ENCODE data around the gene TAS2R1. TPM values are rescaled to one million over a fixed set of nuclear protein-coding genes. Genes with fewer than 3 reads are reported as not detected.
"Not testable (repeated sequence)": the region's sequence is repeated elsewhere in the genome, so short reads cannot be mapped to it uniquely, and the experiment has no call there.

TAS2R1 gene
- polyA plus RNA-seq, 3 donors: not detected

DNA sequence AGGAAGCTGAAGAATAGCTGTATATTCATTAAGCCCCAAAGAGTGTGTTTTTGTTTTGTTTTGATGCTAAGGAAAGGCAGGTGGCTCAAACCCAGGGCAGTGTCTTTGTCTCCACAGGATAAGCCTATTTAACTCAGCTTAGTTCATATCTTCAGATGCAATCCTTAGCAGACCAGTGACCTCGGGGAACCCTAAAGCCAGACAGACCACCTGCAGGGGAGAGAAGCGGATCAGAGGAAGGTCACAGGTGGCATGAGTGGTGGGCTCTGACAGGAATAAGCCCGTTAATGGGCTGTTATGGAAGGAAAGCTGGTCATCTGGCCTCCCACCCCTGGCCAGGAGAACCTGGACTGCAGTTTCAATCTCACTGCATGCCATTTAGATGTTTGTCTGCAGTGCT, 30.8 kb downstream of the TAS2R1 start:
- no peak overlapping the region for H3K4me2 ChIP-seq (replicated peaks; ENCODE audit: extremely low read depth, low read length, poor library complexity, severe bottlenecking)
- no peak overlapping the region for H3K27ac ChIP-seq (ENCODE audit: low read depth in 1 of 2, low read length in 2 of 2)
- TF ChIP-seq, protein P1, sequence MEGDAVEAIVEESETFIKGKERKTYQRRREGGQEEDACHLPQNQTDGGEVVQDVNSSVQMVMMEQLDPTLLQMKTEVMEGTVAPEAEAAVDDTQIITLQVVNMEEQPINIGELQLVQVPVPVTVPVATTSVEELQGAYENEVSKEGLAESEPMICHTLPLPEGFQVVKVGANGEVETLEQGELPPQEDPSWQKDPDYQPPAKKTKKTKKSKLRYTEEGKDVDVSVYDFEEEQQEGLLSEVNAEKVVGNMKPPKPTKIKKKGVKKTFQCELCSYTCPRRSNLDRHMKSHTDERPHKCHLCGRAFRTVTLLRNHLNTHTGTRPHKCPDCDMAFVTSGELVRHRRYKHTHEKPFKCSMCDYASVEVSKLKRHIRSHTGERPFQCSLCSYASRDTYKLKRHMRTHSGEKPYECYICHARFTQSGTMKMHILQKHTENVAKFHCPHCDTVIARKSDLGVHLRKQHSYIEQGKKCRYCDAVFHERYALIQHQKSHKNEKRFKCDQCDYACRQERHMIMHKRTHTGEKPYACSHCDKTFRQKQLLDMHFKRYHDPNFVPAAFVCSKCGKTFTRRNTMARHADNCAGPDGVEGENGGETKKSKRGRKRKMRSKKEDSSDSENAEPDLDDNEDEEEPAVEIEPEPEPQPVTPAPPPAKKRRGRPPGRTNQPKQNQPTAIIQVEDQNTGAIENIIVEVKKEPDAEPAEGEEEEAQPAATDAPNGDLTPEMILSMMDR (IDR thresholded peaks at IDR 0.05): no peak
- H3K27me3 Mint-ChIP-seq (ENCODE audit: low read depth in 3 of 3): peaks cover 0 to 4% (median 4%) of the 10 kb centered on the region in 3 donors
- H3K36me3 Mint-ChIP-seq: no peaks in the 10 kb centered on the region
- H3K27ac Mint-ChIP-seq: peak overlapping the region in 1 of 7 donors; percentile 64
- H3K9me3 ChIP-seq (replicated peaks in 1 of 2; ENCODE audit: control insufficient read depth in 1 of 2, insufficient read depth in 1 of 2, low read length in 2 of 2): peaks cover 0 to 3% of the 10 kb centered on the region in 2 donors
- no peaks in the 10 kb centered on the region for H3K79me2 ChIP-seq (ENCODE audit: insufficient read depth, low read length)
- H3K9me3 Mint-ChIP-seq: peaks cover 0 to 9% (median 2%) of the 10 kb centered on the region in 7 donors
- H3K4me3 ChIP-seq (replicated peaks in 1 of 3; ENCODE audit: low read depth in 2 of 3, low read length in 3 of 3): no peak overlapping the region
- no peaks in the 10 kb centered on the region for H4K20me1 ChIP-seq (ENCODE audit: insufficient read depth, low read length)
- H3K4me1 ChIP-seq (ENCODE audit: control insufficient read depth in 1 of 2, insufficient read depth in 2 of 2, low read length in 2 of 2): no peaks in the 10 kb centered on the region
- H3K4me1 Mint-ChIP-seq: no peaks in the 10 kb centered on the region
- no peaks in the 10 kb centered on the region for H3K36me3 ChIP-seq (replicated peaks in 1 of 2; ENCODE audit: control insufficient read depth in 1 of 2, insufficient read depth in 2 of 2, low read length in 2 of 2)
- no peaks in the 10 kb centered on the region for H3K27me3 ChIP-seq (ENCODE audit: control insufficient read depth in 2 of 2, insufficient read depth in 2 of 2, low read length in 2 of 2)
- H3K9ac ChIP-seq (ENCODE audit: insufficient read depth, low read length, poor library complexity, severe bottlenecking): no peak overlapping the region
- no peak overlapping the region for H2AFZ ChIP-seq (ENCODE audit: insufficient read depth, low read depth, low read length, poor library complexity, severe bottlenecking)
- DNase-seq: no peak
- 57% methylated on average over 3 of the region's 3 CpGs for WGBS (ENCODE audit: insufficient coverage)
- no peak overlapping the region for H3K4me3 Mint-ChIP-seq
- intact Hi-C loops (cut with micrococcal nuclease): no loop called here

- H3K4me3 ChIP-seq (replicated peaks in 1 of 3; ENCODE audit: low read depth in 2 of 3, low read length in 3 of 3); H3K27me3 ChIP-seq (ENCODE audit: control insufficient read depth in 2 of 2, insufficient read depth in 2 of 2, low read length in 2 of 2); DNase-seq; H3K36me3 Mint-ChIP-seq; H3K4me3 Mint-ChIP-seq; H3K9me3 ChIP-seq (replicated peaks in 1 of 2; ENCODE audit: control insufficient read depth in 1 of 2, insufficient read depth in 1 of 2, low read length in 2 of 2); H3K27ac Mint-ChIP-seq; H3K4me2 ChIP-seq (replicated peaks; ENCODE audit: extremely low read depth, low read length, poor library complexity, severe bottlenecking); H3K79me2 ChIP-seq (ENCODE audit: insufficient read depth, low read length); H3K9ac ChIP-seq (ENCODE audit: insufficient read depth, low read length, poor library complexity, severe bottlenecking); H2AFZ ChIP-seq (ENCODE audit: insufficient read depth, low read depth, low read length, poor library complexity, severe bottlenecking); H3K27me3 Mint-ChIP-seq (ENCODE audit: low read depth in 3 of 3); H3K4me1 ChIP-seq (ENCODE audit: control insufficient read depth in 1 of 2, insufficient read depth in 2 of 2, low read length in 2 of 2); intact Hi-C loops (cut with micrococcal nuclease); H3K9me3 Mint-ChIP-seq; H3K4me1 Mint-ChIP-seq; H3K36me3 ChIP-seq (replicated peaks in 1 of 2; ENCODE audit: control insufficient read depth in 1 of 2, insufficient read depth in 2 of 2, low read length in 2 of 2); H4K20me1 ChIP-seq (ENCODE audit: insufficient read depth, low read length); H3K27ac ChIP-seq (ENCODE audit: low read depth in 1 of 2, low read length in 2 of 2): not testable (repeated sequence)
- WGBS (ENCODE audit: insufficient coverage): no CpG with 5 or more reads among the region's 6 CpGs
These were observed 31.8 kb downstream of the TAS2R1 start for GRCh38 chr5:9598329-9598728.

- not testable (repeated sequence) for H3K27me3 Mint-ChIP-seq (ENCODE audit: low read depth in 3 of 3); H3K4me1 Mint-ChIP-seq; H3K27me3 ChIP-seq (ENCODE audit: control insufficient read depth in 2 of 2, insufficient read depth in 2 of 2, low read length in 2 of 2)
These were observed 32.8 kb downstream of the TAS2R1 start for GRCh38 chr5:9597322-9597721.

More at GRCh38 chr5:9597322-9597721, 32.8 kb downstream of the TAS2R1 start:
- H3K4me3 ChIP-seq (replicated peaks in 1 of 3; ENCODE audit: low read depth in 2 of 3, low read length in 3 of 3); H3K4me1 ChIP-seq (ENCODE audit: control insufficient read depth in 1 of 2, insufficient read depth in 2 of 2, low read length in 2 of 2); H3K9ac ChIP-seq (ENCODE audit: insufficient read depth, low read length, poor library complexity, severe bottlenecking); H3K9me3 ChIP-seq (replicated peaks in 1 of 2; ENCODE audit: control insufficient read depth in 1 of 2, insufficient read depth in 1 of 2, low read length in 2 of 2); H3K27ac ChIP-seq (ENCODE audit: low read depth in 1 of 2, low read length in 2 of 2); H2AFZ ChIP-seq (ENCODE audit: insufficient read depth, low read depth, low read length, poor library complexity, severe bottlenecking); H4K20me1 ChIP-seq (ENCODE audit: insufficient read depth, low read length); H3K27ac Mint-ChIP-seq; H3K4me2 ChIP-seq (replicated peaks; ENCODE audit: extremely low read depth, low read length, poor library complexity, severe bottlenecking); DNase-seq; H3K36me3 ChIP-seq (replicated peaks in 1 of 2; ENCODE audit: control insufficient read depth in 1 of 2, insufficient read depth in 2 of 2, low read length in 2 of 2); H3K9me3 Mint-ChIP-seq; H3K36me3 Mint-ChIP-seq; H3K4me3 Mint-ChIP-seq; H3K79me2 ChIP-seq (ENCODE audit: insufficient read depth, low read length); intact Hi-C loops (cut with micrococcal nuclease): not testable (repeated sequence)
- WGBS (ENCODE audit: insufficient coverage): no CpG with 5 or more reads among the region's 7 CpGs
